ENCODE data around the gene CHCHD4.
A peak's percentile ranks its signal among the peaks of the same experiment; 100 is the strongest.
"Not testable (repeated sequence)": the region's sequence is repeated elsewhere in the genome, so short reads cannot be mapped to it uniquely, and the experiment has no call there.

The CHCHD4 gene

DNA sequence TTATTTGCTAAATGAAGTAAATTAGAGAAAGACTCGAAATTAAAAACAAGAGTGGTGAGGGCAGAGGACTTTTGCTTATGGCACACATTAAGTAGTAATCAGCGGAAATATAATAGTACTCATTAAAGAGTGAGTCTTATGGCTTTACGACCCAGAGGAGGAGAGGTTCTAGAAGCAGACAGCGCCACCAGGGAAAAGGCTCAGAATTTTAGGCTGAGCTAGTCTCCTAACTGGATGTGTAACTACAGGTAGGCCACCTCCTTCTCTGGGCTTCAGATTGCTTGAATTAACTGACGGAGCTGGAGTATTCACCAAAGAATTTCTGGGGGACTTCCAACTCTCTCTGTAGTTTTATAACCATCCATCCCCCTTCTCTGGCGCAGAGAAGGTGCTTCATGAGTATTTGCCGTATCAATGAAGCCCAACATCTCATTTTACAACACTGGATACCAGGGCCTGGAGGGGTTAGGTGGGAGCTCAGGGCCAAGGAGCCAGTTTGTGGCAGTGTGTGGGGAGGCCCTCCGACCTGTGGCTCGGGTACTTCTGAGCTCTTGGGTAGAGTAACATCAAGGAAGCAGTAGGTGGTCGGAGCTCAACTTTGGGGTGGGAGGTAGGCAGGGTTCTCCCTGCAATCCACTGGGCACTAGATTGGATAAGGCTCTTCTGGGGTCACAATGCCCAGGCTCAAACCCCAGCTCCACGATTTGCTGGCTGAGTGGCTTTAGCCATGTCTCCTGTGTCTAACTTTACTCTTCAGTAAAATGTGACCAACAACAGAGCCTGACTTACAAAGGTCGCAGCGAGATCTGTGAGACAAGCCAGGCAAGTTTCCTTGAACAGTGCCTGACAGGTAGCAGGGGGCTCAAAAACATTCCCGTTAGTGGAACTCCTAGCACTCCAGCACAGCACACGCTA is 1.1 kb downstream of the CHCHD4 start:
- H3K18ac ChIP-seq (ENCODE audit: low read length): no peak overlapping the region
- no peaks in the 10 kb centered on the region for H3K27me3 ChIP-seq (ENCODE audit: insufficient read depth, low read length, poor library complexity)
- H3K79me2 ChIP-seq (ENCODE audit: control insufficient read depth, insufficient read depth, low read length): peaks cover 33% of the 10 kb centered on the region
- no peak overlapping the region for H2BK120ac ChIP-seq (ENCODE audit: low read depth, low read length)
- H3K56ac ChIP-seq (ENCODE audit: low read length): peak overlapping the region; percentile 94
- peak overlapping the region; percentile 53 for H3K23ac ChIP-seq (ENCODE audit: low read length)
- no CpG with 5 or more reads among the region's 15 CpGs for WGBS (ENCODE audit: extremely low coverage, insufficient coverage, low lambda C conversion rate)
- peak overlapping the region; percentile 73 for H4K5ac ChIP-seq (ENCODE audit: low read length)
- H2BK5ac ChIP-seq (ENCODE audit: low read length): no peak overlapping the region
- peaks cover 43% of the 10 kb centered on the region for H3K79me1 ChIP-seq (ENCODE audit: low read length)
- H4K8ac ChIP-seq (ENCODE audit: low read depth, low read length): no peak overlapping the region
- no peak overlapping the region for H3K27ac ChIP-seq (ENCODE audit: low read depth, low read length)
- no peak overlapping the region for H3K4ac ChIP-seq (ENCODE audit: low read depth, low read length)
- no peak overlapping the region for H2BK15ac ChIP-seq (replicated peaks; ENCODE audit: low read depth)
- DNase-seq: no peak
- H3K4me1 ChIP-seq (ENCODE audit: control insufficient read depth, low read depth, low read length): peaks cover 7% of the 10 kb centered on the region
- H3K36me3 ChIP-seq (ENCODE audit: control insufficient read depth, insufficient read depth, low read length): no peaks in the 10 kb centered on the region
- H2AK5ac ChIP-seq (ENCODE audit: low read length): peak overlapping the region; percentile 48
- H3K9ac ChIP-seq (ENCODE audit: low read length): peak overlapping the region; percentile 92
- H3K4me3 ChIP-seq (ENCODE audit: low read length): peak overlapping the region; percentile 74
- H3K4me2 ChIP-seq (ENCODE audit: low read length): peak overlapping the region; percentile 95

DNA sequence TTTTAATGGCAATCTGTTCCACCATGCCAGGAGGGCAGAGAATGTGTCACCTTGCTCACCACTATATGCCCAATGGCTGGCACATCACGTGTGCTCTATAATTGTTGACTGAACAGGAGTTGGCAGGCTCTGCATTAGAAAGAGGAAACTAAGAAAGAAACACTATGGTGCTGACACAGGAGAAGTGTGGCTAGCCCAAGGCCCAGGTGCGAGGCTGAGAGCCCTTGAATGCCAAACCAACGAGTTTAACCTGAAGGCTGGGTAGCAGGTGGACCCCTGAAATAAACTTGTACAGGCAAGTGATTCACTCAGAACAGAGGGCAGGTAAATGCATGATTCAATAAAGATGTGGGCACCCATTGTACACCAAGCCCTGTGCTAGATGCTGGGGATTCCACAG is 2.4 kb downstream of the CHCHD4 start:
- DNase-seq: no peak
- Histone ChIP-seq H4K5ac (ENCODE audit: low read length) (no peak overlapping the region), H3K4me2 (ENCODE audit: low read length) (no peak overlapping the region), H3K27ac (ENCODE audit: low read depth, low read length) (no peak overlapping the region), H3K9ac (ENCODE audit: low read length) (no peak overlapping the region), H3K79me1 (ENCODE audit: low read length) (peaks cover 37% of the 10 kb centered on the region), H2BK15ac (replicated peaks; ENCODE audit: low read depth) (no peak overlapping the region), H3K23ac (ENCODE audit: low read length) (no peak overlapping the region), H2BK120ac (ENCODE audit: low read depth, low read length) (no peak overlapping the region), H3K4me3 (ENCODE audit: low read length) (no peak overlapping the region), H3K79me2 (ENCODE audit: control insufficient read depth, insufficient read depth, low read length) (peaks cover 25% of the 10 kb centered on the region), H3K27me3 (ENCODE audit: insufficient read depth, low read length, poor library complexity) (no peaks in the 10 kb centered on the region), H3K56ac (ENCODE audit: low read length) (no peak overlapping the region), H4K8ac (ENCODE audit: low read depth, low read length) (no peak overlapping the region), H3K36me3 (ENCODE audit: control insufficient read depth, insufficient read depth, low read length) (no peaks in the 10 kb centered on the region), H2BK5ac (ENCODE audit: low read length) (no peak overlapping the region), H3K18ac (ENCODE audit: low read length) (no peak overlapping the region), H3K4me1 (ENCODE audit: control insufficient read depth, low read depth, low read length) (peaks cover 7% of the 10 kb centered on the region), H3K4ac (ENCODE audit: low read depth, low read length) (no peak overlapping the region), H2AK5ac (ENCODE audit: low read length) (no peak overlapping the region)
- no CpG with 5 or more reads among the region's 3 CpGs for WGBS (ENCODE audit: extremely low coverage, insufficient coverage, low lambda C conversion rate)

- no peak overlapping the region for H4K5ac ChIP-seq (ENCODE audit: low read length)
- H2BK5ac ChIP-seq (ENCODE audit: low read length): no peak overlapping the region
- H3K79me1 ChIP-seq (ENCODE audit: low read length): peaks cover 36% of the 10 kb centered on the region
- no peak overlapping the region for H3K27ac ChIP-seq (ENCODE audit: low read depth, low read length)
- H3K27me3 ChIP-seq (ENCODE audit: insufficient read depth, low read length, poor library complexity): no peaks in the 10 kb centered on the region
- no peak overlapping the region for H3K18ac ChIP-seq (ENCODE audit: low read length)
- peak; percentile 56 for DNase-seq
- no CpG with 5 or more reads among the region's 5 CpGs for WGBS (ENCODE audit: extremely low coverage, insufficient coverage, low lambda C conversion rate)
- no peak overlapping the region for H2AK5ac ChIP-seq (ENCODE audit: low read length)
- no peaks in the 10 kb centered on the region for H3K36me3 ChIP-seq (ENCODE audit: control insufficient read depth, insufficient read depth, low read length)
- H4K8ac ChIP-seq (ENCODE audit: low read depth, low read length): no peak overlapping the region
- no peak overlapping the region for H3K9ac ChIP-seq (ENCODE audit: low read length)
- H3K4me3 ChIP-seq (ENCODE audit: low read length): no peak overlapping the region
- no peak overlapping the region for H3K56ac ChIP-seq (ENCODE audit: low read length)
- H2BK15ac ChIP-seq (replicated peaks; ENCODE audit: low read depth): no peak overlapping the region
- H3K4ac ChIP-seq (ENCODE audit: low read depth, low read length): no peak overlapping the region
- no peak overlapping the region for H3K4me2 ChIP-seq (ENCODE audit: low read length)
- H3K79me2 ChIP-seq (ENCODE audit: control insufficient read depth, insufficient read depth, low read length): peaks cover 22% of the 10 kb centered on the region
- H2BK120ac ChIP-seq (ENCODE audit: low read depth, low read length): no peak overlapping the region
- no peak overlapping the region for H3K23ac ChIP-seq (ENCODE audit: low read length)
- peaks cover 7% of the 10 kb centered on the region for H3K4me1 ChIP-seq (ENCODE audit: control insufficient read depth, low read depth, low read length)
These were observed 2.8 kb downstream of the CHCHD4 start for GRCh38 chr3:14121859-14122258.

GRCh38 chr3:14120921-14121448 is 3.7 kb downstream of the CHCHD4 start:
- H3K9ac ChIP-seq (ENCODE audit: low read length); H4K8ac ChIP-seq (ENCODE audit: low read depth, low read length); H3K18ac ChIP-seq (ENCODE audit: low read length); H3K56ac ChIP-seq (ENCODE audit: low read length); H3K4ac ChIP-seq (ENCODE audit: low read depth, low read length); H2AK5ac ChIP-seq (ENCODE audit: low read length); H3K4me3 ChIP-seq (ENCODE audit: low read length); H3K23ac ChIP-seq (ENCODE audit: low read length); H3K36me3 ChIP-seq (ENCODE audit: control insufficient read depth, insufficient read depth, low read length); H2BK15ac ChIP-seq (replicated peaks; ENCODE audit: low read depth); H4K5ac ChIP-seq (ENCODE audit: low read length); H3K27me3 ChIP-seq (ENCODE audit: insufficient read depth, low read length, poor library complexity); DNase-seq; H2BK5ac ChIP-seq (ENCODE audit: low read length); H3K4me1 ChIP-seq (ENCODE audit: control insufficient read depth, low read depth, low read length); H2BK120ac ChIP-seq (ENCODE audit: low read depth, low read length); H3K4me2 ChIP-seq (ENCODE audit: low read length); H3K27ac ChIP-seq (ENCODE audit: low read depth, low read length): not testable (repeated sequence)
- Histone ChIP-seq H3K79me1 (ENCODE audit: low read length) (peaks cover 30% of the 10 kb centered on the region), H3K79me2 (ENCODE audit: control insufficient read depth, insufficient read depth, low read length) (peaks cover 14% of the 10 kb centered on the region)
- no CpG with 5 or more reads among the region's 2 CpGs for WGBS (ENCODE audit: extremely low coverage, insufficient coverage, low lambda C conversion rate)

DNA sequence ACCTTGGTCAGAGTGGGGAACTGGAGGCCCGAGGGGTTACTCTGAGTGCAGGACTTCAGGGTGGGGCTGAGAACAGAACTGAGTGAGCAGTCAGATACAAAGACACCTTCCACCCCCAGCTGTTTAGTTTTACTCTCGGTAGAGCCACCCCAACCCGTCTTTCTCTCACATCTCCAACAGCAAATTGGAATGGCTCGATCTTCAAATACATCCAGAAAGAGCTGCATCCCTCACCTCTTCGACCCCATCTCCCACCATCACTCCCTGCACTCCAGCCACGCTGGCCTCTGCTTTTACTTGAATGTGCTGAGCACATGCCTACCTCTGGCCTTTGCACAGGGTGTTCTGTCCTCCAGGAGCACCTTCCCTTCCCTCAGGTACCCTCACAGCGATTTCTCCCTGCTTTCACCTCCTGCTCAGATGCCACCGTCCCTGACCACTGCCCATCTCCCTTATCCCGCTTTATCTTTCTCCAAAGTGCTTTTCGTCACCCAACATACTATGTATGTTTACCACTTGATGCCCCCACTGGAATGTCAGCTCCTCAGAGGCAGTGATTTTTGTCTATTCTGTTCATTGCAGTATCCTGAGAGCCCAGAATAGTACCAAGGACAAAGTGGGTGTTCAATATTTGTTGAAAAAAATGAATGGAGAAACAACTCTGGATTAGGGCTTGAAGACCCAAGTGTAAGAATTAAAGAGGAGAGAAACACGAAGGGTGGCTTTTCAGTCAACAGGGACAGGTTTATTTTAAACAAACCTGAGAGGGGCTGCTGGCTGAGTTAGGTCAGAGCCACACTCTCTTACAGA is 4.4 kb downstream of the CHCHD4 start:
- peaks cover 25% of the 10 kb centered on the region for H3K79me1 ChIP-seq (ENCODE audit: low read length)
- H2BK120ac ChIP-seq (ENCODE audit: low read depth, low read length): no peak overlapping the region
- H3K4me3 ChIP-seq (ENCODE audit: low read length): no peak overlapping the region
- H2BK15ac ChIP-seq (replicated peaks; ENCODE audit: low read depth): no peak overlapping the region
- H3K4me2 ChIP-seq (ENCODE audit: low read length): no peak overlapping the region
- peaks cover 12% of the 10 kb centered on the region for H3K79me2 ChIP-seq (ENCODE audit: control insufficient read depth, insufficient read depth, low read length)
- H3K9ac ChIP-seq (ENCODE audit: low read length): no peak overlapping the region
- H2AK5ac ChIP-seq (ENCODE audit: low read length): no peak overlapping the region
- H3K36me3 ChIP-seq (ENCODE audit: control insufficient read depth, insufficient read depth, low read length): no peaks in the 10 kb centered on the region
- no peak overlapping the region for H4K8ac ChIP-seq (ENCODE audit: low read depth, low read length)
- H2BK5ac ChIP-seq (ENCODE audit: low read length): no peak overlapping the region
- peaks cover 4% of the 10 kb centered on the region for H3K4me1 ChIP-seq (ENCODE audit: control insufficient read depth, low read depth, low read length)
- H3K4ac ChIP-seq (ENCODE audit: low read depth, low read length): no peak overlapping the region
- no peak for DNase-seq
- H3K27ac ChIP-seq (ENCODE audit: low read depth, low read length): no peak overlapping the region
- no peaks in the 10 kb centered on the region for H3K27me3 ChIP-seq (ENCODE audit: insufficient read depth, low read length, poor library complexity)
- no peak overlapping the region for H3K56ac ChIP-seq (ENCODE audit: low read length)
- no CpG with 5 or more reads among the region's 11 CpGs for WGBS (ENCODE audit: extremely low coverage, insufficient coverage, low lambda C conversion rate)
- no peak overlapping the region for H4K5ac ChIP-seq (ENCODE audit: low read length)
- H3K18ac ChIP-seq (ENCODE audit: low read length): no peak overlapping the region
- H3K23ac ChIP-seq (ENCODE audit: low read length): no peak overlapping the region
